WTC11 (cell line): ENCODE data around the gene B4GAT1. TPM values are rescaled to one million over a fixed set of nuclear protein-coding genes. Genes with fewer than 3 reads are reported as not detected.
"Not testable (repeated sequence)": the region's sequence is repeated elsewhere in the genome, so short reads cannot be mapped to it uniquely, and the experiment has no call there.

Source experiments
- ATAC-seq: fragments of 200-7000 bp; cut with Tn5 transposase; 2 replicates; pipeline ENCODE4 v1.10.0; 2021; ENCODE audit warnings: mild to moderate bottlenecking, moderate library complexity
- CTCF ChIA-PET: fragments of 300-600 bp; sonication (Branson Sonifier 250); formaldehyde crosslinking; loops from one replicate; lab custom pipeline; 2021; ENCODE audit warnings: antibody characterized with exemption; lab: Charles Lee
- POLR2A ChIA-PET: fragments of 350-600 bp; sonication (Branson Sonifier 250); formaldehyde crosslinking; loops from one replicate; lab custom pipeline; 2021; ENCODE audit warnings: antibody characterized with exemption; lab: Charles Lee
- DNase-seq: peaks from one replicate; pipeline ENCODE4 v3.0.0; 2021; ENCODE audit warnings: low spot score
- H3K27ac Mint-ChIP-seq: 2 replicates; pipeline ENCODE4 v1.8.0; 2021; ENCODE audit warnings: mixed read lengths
- H3K27me3 Mint-ChIP-seq: 2 replicates; pipeline ENCODE4 v1.8.0; 2021; ENCODE audit warnings: low read depth, mild to moderate bottlenecking, moderate library complexity, mixed read lengths
- H3K36me3 Mint-ChIP-seq: 2 replicates; pipeline ENCODE4 v1.8.0; 2021; ENCODE audit warnings: mixed read lengths
- H3K4me1 Mint-ChIP-seq: 2 replicates; pipeline ENCODE4 v1.8.0; 2022; ENCODE audit warnings: mixed read lengths
- H3K4me3 Mint-ChIP-seq: 2 replicates; pipeline ENCODE4 v1.8.0; 2021; ENCODE audit warnings: mild to moderate bottlenecking, moderate library complexity, mixed read lengths
- H3K9me3 Mint-ChIP-seq: 2 replicates; pipeline ENCODE4 v1.8.0; 2021; ENCODE audit warnings: mixed read lengths
- CBFB ChIP-seq: sonication (generic); formaldehyde crosslinking; IDR thresholded peaks from 2 replicates; pipeline ENCODE4 v1.8.1; 2022; ENCODE audit warnings: mild to moderate bottlenecking, low read depth, missing genetic modification reagents
- CTCF ChIP-seq: fragments of 200-600 bp; IDR thresholded peaks from 2 replicates; pipeline ENCODE4 v1.8.0; 2022; ENCODE audit warnings: antibody characterized with exemption
- ELF4 ChIP-seq: sonication (generic); formaldehyde crosslinking; IDR thresholded peaks from 2 replicates; pipeline ENCODE4 v1.8.1; 2022; ENCODE audit warnings: low read depth, mild to moderate bottlenecking, moderate library complexity, missing genetic modification reagents
- ESRRA ChIP-seq: sonication (generic); formaldehyde crosslinking; IDR thresholded peaks from 2 replicates; pipeline ENCODE4 v1.8.1; 2022; ENCODE audit warnings: mild to moderate bottlenecking, missing genetic modification reagents, borderline replicate concordance
- FOXP1 ChIP-seq: sonication (generic); formaldehyde crosslinking; IDR thresholded peaks from 2 replicates; pipeline ENCODE4 v1.8.0; 2022; ENCODE audit warnings: missing genetic modification reagents, mild to moderate bottlenecking, moderate library complexity, borderline replicate concordance
- GABPB1 ChIP-seq: sonication (generic); formaldehyde crosslinking; IDR thresholded peaks from 2 replicates; pipeline ENCODE4 v1.8.1; 2023; ENCODE audit warnings: mild to moderate bottlenecking, missing genetic modification reagents
- GTF2I ChIP-seq: fragments of 250-450 bp; sonication (Bioruptor Pico); conservative IDR thresholded peaks from 2 replicates; pipeline ENCODE4 v1.4.0; 2021; ENCODE audit warnings: mild to moderate bottlenecking
- IRF1 ChIP-seq: sonication (generic); formaldehyde crosslinking; IDR thresholded peaks from 2 replicates; pipeline ENCODE4 v1.8.0; 2023; ENCODE audit warnings: missing genetic modification reagents
- IRF2 ChIP-seq: sonication (generic); formaldehyde crosslinking; IDR thresholded peaks from 2 replicates; pipeline ENCODE4 v1.8.0; 2022; ENCODE audit warnings: low read depth, missing genetic modification reagents, borderline replicate concordance
- JUN ChIP-seq: sonication (generic); formaldehyde crosslinking; IDR thresholded peaks from 2 replicates; pipeline ENCODE4 v1.8.0; 2023; ENCODE audit warnings: mild to moderate bottlenecking, missing genetic modification reagents
- PRDM15 ChIP-seq: sonication (generic); formaldehyde crosslinking; IDR thresholded peaks from 2 replicates; pipeline ENCODE4 v1.8.0; 2022; ENCODE audit warnings: missing genetic modification reagents
- SMAD3 ChIP-seq: sonication (generic); formaldehyde crosslinking; IDR thresholded peaks from 2 replicates; pipeline ENCODE4 v1.8.0; 2022; ENCODE audit warnings: missing genetic modification reagents, mild to moderate bottlenecking, borderline replicate concordance
- SMAD4 ChIP-seq: sonication (generic); formaldehyde crosslinking; IDR thresholded peaks from 2 replicates; pipeline ENCODE4 v1.8.0; 2022; ENCODE audit warnings: mild to moderate bottlenecking, missing genetic modification reagents
- ZNF121 ChIP-seq: sonication (generic); formaldehyde crosslinking; IDR thresholded peaks from 2 replicates; pipeline ENCODE4 v1.8.0; 2023; ENCODE audit warnings: missing genetic modification reagents
- ZNF138 ChIP-seq: sonication (generic); formaldehyde crosslinking; conservative IDR thresholded peaks from 2 replicates; pipeline ENCODE4 v1.8.1; 2022; ENCODE audit warnings: mild to moderate bottlenecking, moderate library complexity, missing genetic modification reagents
- ZNF219 ChIP-seq: sonication (generic); formaldehyde crosslinking; IDR thresholded peaks from 2 replicates; pipeline ENCODE4 v1.8.0; 2023; ENCODE audit warnings: missing genetic modification reagents, mild to moderate bottlenecking, borderline replicate concordance
- ZNF423 ChIP-seq: fragments of 250-450 bp; sonication (Bioruptor Pico); IDR thresholded peaks from 2 replicates; pipeline ENCODE4 v2.1.2; 2022; ENCODE audit warnings: mild to moderate bottlenecking, moderate library complexity
- total RNA-seq: library from RNA; stranded (reverse); gene quantifications from 3 replicates; pipeline ENCODE4 v1.2.3, GENCODE V29; 2021

The B4GAT1 gene
- total RNA-seq, 1 experiment from 2014 or later = 34.1 TPM

- no peak for TF ChIP-seq CTCF
- TF ChIP-seq CBFB (CRISPR knock-in tag) = no peak
- no peak for TF ChIP-seq IRF1 (CRISPR knock-in tag)
These were observed 24.5 kb downstream of the B4GAT1 start (continued) for GRCh38 chr11:66322732-66323427.

GRCh38 chr11:66321606-66322005, 25.8 kb downstream of the B4GAT1 start:
- ChIA-PET CTCF (interaction anchor here (0.6 to 2.0 kb wide), 9 partner anchors 9 to 151 kb away, joined by 3 to 51 read pairs (median 4); partner anchors contain the start of genes RAB1B, RIN1 and YIF1A), POLR2A (interaction anchor here (1.6 kb wide), 1 partner anchor 9 kb away, joined by 14 read pairs; no protein-coding TSS in a partner anchor)
- H3K36me3 Mint-ChIP-seq = peaks cover 20% of the 10 kb centered on the region
- no peak for ATAC-seq
- H3K27me3 Mint-ChIP-seq = peaks cover 17% of the 10 kb centered on the region
- no peak for TF ChIP-seq ZNF138
- no peak for TF ChIP-seq CBFB (CRISPR knock-in tag)
- no peak for TF ChIP-seq ZNF121 (CRISPR knock-in tag)
- TF ChIP-seq JUN (CRISPR knock-in tag) = no peak
- no peak for TF ChIP-seq ELF4 (CRISPR knock-in tag)
- TF ChIP-seq ESRRA (CRISPR knock-in tag) = no peak
- TF ChIP-seq GTF2I (CRISPR knock-in tag) = no peak
- TF ChIP-seq PRDM15 (CRISPR knock-in tag) = no peak
- no peak for TF ChIP-seq SMAD4 (CRISPR knock-in tag)
- no peak for TF ChIP-seq SMAD3 (CRISPR knock-in tag)
- TF ChIP-seq FOXP1 (CRISPR knock-in tag) = no peak
- no peak for TF ChIP-seq GABPB1 (CRISPR knock-in tag)
- TF ChIP-seq ZNF219 = no peak
- TF ChIP-seq ZNF423 (CRISPR knock-in tag) = no peak
- no peak for TF ChIP-seq IRF2 (CRISPR knock-in tag)
- H3K9me3 Mint-ChIP-seq = peaks cover 26% of the 10 kb centered on the region
- no peak overlapping the region for H3K27ac Mint-ChIP-seq
- H3K4me1 Mint-ChIP-seq = peaks cover 22% of the 10 kb centered on the region
- H3K4me3 Mint-ChIP-seq = no peak overlapping the region
- no peak for DNase-seq

GRCh38 chr11:66320748-66321147, 26.7 kb downstream of the B4GAT1 start:
- Mint-ChIP-seq H3K9me3 (peaks cover 26% of the 10 kb centered on the region), H3K4me1 (peaks cover 20% of the 10 kb centered on the region), H3K27me3 (peaks cover 17% of the 10 kb centered on the region), H3K36me3 (peaks cover 20% of the 10 kb centered on the region)
- H3K27ac Mint-ChIP-seq, CTCF ChIA-PET, H3K4me3 Mint-ChIP-seq, ATAC-seq, POLR2A ChIA-PET, DNase-seq: not testable (repeated sequence)

- Mint-ChIP-seq H3K36me3 (peaks cover 20% of the 10 kb centered on the region), H3K9me3 (peaks cover 26% of the 10 kb centered on the region), H3K4me1 (peaks cover 20% of the 10 kb centered on the region), H3K27me3 (peaks cover 20% of the 10 kb centered on the region)
- H3K27ac Mint-ChIP-seq, POLR2A ChIA-PET, H3K4me3 Mint-ChIP-seq, CTCF ChIA-PET, DNase-seq, ATAC-seq: not testable (repeated sequence)
These were observed 27.1 kb downstream of the B4GAT1 start for GRCh38 chr11:66320289-66320688.
